MCF 10A (cell line): ENCODE results near the gene AANAT. TPM values are rescaled to one million over a fixed set of nuclear protein-coding genes. Genes with fewer than 3 reads are reported as not detected.

Source experiments
- BruUV-seq: library from RNA; stranded (reverse); fragments of 400-500 nt; replicated peaks from 2 replicates; lab custom pipeline; 2021; lab: Mats Ljungman, UMichigan
- CTCF ChIA-PET: fragments of 300-600 bp; sonication (Branson Sonifier 250); formaldehyde crosslinking; extraction: SDS; loops from one replicate; lab custom pipeline; 2021; ENCODE audit warnings: antibody characterized with exemption, inconsistent platforms; lab: Yijun Ruan, JAX
- POLR2A ChIA-PET: fragments of 300-600, 350-650 bp; sonication (Branson Sonifier 250); formaldehyde crosslinking; extraction: SDS; loops from one replicate; lab custom pipeline; 2020; ENCODE audit warnings: antibody characterized with exemption, inconsistent platforms; lab: Yijun Ruan, JAX
- DNase-seq: peaks from one replicate; pipeline ENCODE4 v3.0.0-alpha.2; 2018; ENCODE audit not compliant: unreplicated experiment
- H3K27ac Mint-ChIP-seq: one replicate; pipeline ENCODE4 v1.8.0; 2022; ENCODE audit warnings: mild to moderate bottlenecking, low read depth, mixed read lengths; ENCODE audit not compliant: unreplicated experiment
- H3K27me3 Mint-ChIP-seq: one replicate; pipeline ENCODE4 v1.8.0; 2022; ENCODE audit warnings: mixed read lengths; ENCODE audit not compliant: insufficient read depth, unreplicated experiment
- H3K36me3 Mint-ChIP-seq: one replicate; pipeline ENCODE4 v1.8.0; 2022; ENCODE audit warnings: mild to moderate bottlenecking, moderate library complexity, mixed read lengths; ENCODE audit not compliant: insufficient read depth, unreplicated experiment
- H3K4me1 Mint-ChIP-seq: one replicate; pipeline ENCODE4 v1.8.0; 2022; ENCODE audit warnings: mixed read lengths; ENCODE audit not compliant: insufficient read depth, unreplicated experiment
- H3K4me3 Mint-ChIP-seq: one replicate; pipeline ENCODE4 v1.8.0; 2022; ENCODE audit warnings: mild to moderate bottlenecking, moderate library complexity, mixed read lengths; ENCODE audit not compliant: unreplicated experiment
- H3K9me3 Mint-ChIP-seq: one replicate; pipeline ENCODE4 v1.8.0; 2022; ENCODE audit warnings: mixed read lengths; ENCODE audit not compliant: unreplicated experiment
- intact Hi-C: fragments of 100-400 bp; cut with micrococcal nuclease; formaldehyde crosslinking; loops from 2 replicates; pipeline ENCODE4 v1.14.1; 2022
- total RNA-seq: library from RNA; stranded (reverse); gene quantifications from 2 replicates; pipeline ENCODE4 v1.2.3, GENCODE V29; 2022
- TF ChIP-seq, protein P1 (sequence below): fragments of 200-600 bp; IDR thresholded peaks from one replicate; pipeline ENCODE4 v1.8.0; 2022; ENCODE audit warnings: antibody characterized with exemption, mild to moderate bottlenecking; ENCODE audit not compliant: unreplicated experiment

AANAT gene
- total RNA-seq, 1 experiment from 2014 or later, result not detected

GRCh38 chr17:76501827-76502307 lies 34.5 kb downstream of the AANAT start:
- TF ChIP-seq, protein P1, sequence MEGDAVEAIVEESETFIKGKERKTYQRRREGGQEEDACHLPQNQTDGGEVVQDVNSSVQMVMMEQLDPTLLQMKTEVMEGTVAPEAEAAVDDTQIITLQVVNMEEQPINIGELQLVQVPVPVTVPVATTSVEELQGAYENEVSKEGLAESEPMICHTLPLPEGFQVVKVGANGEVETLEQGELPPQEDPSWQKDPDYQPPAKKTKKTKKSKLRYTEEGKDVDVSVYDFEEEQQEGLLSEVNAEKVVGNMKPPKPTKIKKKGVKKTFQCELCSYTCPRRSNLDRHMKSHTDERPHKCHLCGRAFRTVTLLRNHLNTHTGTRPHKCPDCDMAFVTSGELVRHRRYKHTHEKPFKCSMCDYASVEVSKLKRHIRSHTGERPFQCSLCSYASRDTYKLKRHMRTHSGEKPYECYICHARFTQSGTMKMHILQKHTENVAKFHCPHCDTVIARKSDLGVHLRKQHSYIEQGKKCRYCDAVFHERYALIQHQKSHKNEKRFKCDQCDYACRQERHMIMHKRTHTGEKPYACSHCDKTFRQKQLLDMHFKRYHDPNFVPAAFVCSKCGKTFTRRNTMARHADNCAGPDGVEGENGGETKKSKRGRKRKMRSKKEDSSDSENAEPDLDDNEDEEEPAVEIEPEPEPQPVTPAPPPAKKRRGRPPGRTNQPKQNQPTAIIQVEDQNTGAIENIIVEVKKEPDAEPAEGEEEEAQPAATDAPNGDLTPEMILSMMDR, result no peak
- H3K27me3 Mint-ChIP-seq, result no peaks in the 10 kb centered on the region
- CTCF ChIA-PET, result interaction anchor here (0.8 to 11.5 kb wide), 7 partner anchors 9 to 93 kb away, joined by 3 to 134 read pairs (median 4); partner anchors contain the start of gene AANAT
- peaks cover 5% of the 10 kb centered on the region for H3K36me3 Mint-ChIP-seq
- no TSS peak for BruUV-seq
- intact Hi-C loops, result no loop called here
- DNase-seq, result no peak
- no peaks in the 10 kb centered on the region for H3K9me3 Mint-ChIP-seq
- peak overlapping the region; percentile 90 for H3K27ac Mint-ChIP-seq
- H3K4me3 Mint-ChIP-seq, result peak overlapping the region; percentile 80
- POLR2A ChIA-PET, result interaction anchor here (0.6 to 5.7 kb wide), 15 partner anchors 9 to 521 kb away, joined by 3 to 53 read pairs (median 4); partner anchors contain the start of genes AANAT, JMJD6, METTL23 and MFSD11
- peaks cover 30% of the 10 kb centered on the region for H3K4me1 Mint-ChIP-seq

DNA sequence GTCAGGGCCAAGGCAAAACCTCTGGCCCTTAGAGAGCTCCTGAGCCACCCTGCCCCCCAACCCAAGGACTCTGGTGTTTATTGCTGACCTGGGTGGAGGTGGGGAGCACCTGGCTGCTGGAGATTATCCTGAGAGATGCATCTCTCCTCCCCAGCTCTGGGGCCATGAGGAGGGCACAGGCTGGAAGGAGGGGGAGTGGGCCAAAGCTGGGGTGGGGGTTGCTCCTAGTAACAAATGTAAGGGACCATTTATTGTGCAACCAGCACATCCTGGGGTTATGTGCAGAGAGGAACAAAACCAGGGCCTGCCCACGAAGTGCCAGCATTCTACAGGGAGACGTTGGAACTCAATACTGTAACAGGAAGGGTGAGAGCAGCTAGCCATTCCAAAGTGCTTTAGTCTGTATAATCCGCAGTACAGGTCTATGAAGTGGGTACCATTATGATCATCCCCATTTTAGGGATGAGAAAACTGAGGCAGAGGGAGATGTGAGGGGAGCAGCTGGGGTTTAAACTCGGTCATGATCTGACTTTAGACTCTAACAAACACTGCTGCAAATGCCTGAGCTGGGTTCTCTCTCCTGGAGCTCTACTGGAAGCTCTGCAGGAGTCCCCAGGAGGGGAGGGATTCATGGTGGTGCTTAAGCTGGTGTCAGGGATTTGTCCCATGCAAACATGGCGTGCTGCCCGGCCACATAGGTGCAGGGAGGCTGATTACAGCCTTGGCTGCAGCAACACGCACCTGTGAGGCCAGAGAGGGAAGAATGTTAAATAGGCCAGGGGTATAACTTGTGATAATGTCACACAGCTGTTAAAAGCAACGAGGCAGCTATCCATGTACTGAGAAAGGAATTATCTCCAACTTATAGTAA lies 35.2 kb downstream of the AANAT start:
- no TSS peak for BruUV-seq
- no peak overlapping the region for H3K27ac Mint-ChIP-seq

DNA sequence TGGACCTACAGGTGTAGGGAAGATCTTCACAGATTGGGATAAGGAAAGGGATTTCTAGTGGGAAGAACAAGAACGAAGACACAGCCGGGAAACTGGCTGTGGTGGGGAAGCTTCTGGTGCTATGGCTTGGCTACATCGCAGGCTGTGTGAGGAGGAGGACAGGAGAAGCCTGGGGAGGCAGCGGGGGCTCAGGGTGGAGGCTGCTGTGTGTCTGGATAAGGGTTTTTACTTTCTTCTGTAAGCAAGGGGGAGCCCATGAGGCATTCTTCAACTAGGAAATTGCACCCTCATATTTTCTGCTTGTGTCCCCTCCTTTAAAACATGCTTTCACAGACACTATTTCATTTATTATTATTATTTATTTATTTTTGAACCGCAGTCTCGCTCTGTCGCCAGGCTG lies 36.7 kb downstream of the AANAT start:
- no peaks in the 10 kb centered on the region for H3K9me3 Mint-ChIP-seq
- H3K4me3 Mint-ChIP-seq, result no peak overlapping the region
- H3K27ac Mint-ChIP-seq, result no peak overlapping the region
- intact Hi-C loops, result no loop called here
- BruUV-seq, result no TSS peak
- ChIA-PET POLR2A (interaction anchor here (0.7 kb wide), 1 partner anchor 86 kb away, joined by 3 read pairs; no protein-coding TSS in a partner anchor), CTCF (interaction anchor here (0.6 to 11.5 kb wide), 6 partner anchors 27 to 84 kb away, joined by 3 to 134 read pairs (median 8); partner anchors contain the start of gene AANAT)
- peaks cover 14% of the 10 kb centered on the region for H3K4me1 Mint-ChIP-seq
- no peaks in the 10 kb centered on the region for H3K36me3 Mint-ChIP-seq
- peaks cover 14% of the 10 kb centered on the region for H3K27me3 Mint-ChIP-seq
- DNase-seq, result no peak
- TF ChIP-seq, protein P1, result no peak

More for the DNA sequence above, 35.2 kb downstream of the AANAT start:
- Mint-ChIP-seq H3K9me3 (no peaks in the 10 kb centered on the region), H3K27me3 (peaks cover 1% of the 10 kb centered on the region), H3K36me3 (peaks cover 5% of the 10 kb centered on the region), H3K4me1 (peaks cover 27% of the 10 kb centered on the region), H3K4me3 (no peak overlapping the region)
- TF ChIP-seq, protein P1, result no peak
- intact Hi-C loops, result no loop called here
- DNase-seq, result no peak
- ChIA-PET CTCF (interaction anchor here (0.6 to 11.5 kb wide), 8 partner anchors 9 to 179 kb away, joined by 3 to 134 read pairs (median 6); partner anchors contain the start of gene AANAT), POLR2A (interaction anchor here (0.5 to 5.7 kb wide), 9 partner anchors 8 to 566 kb away, joined by 3 to 53 read pairs (median 5); partner anchors contain the start of genes AANAT, PRPSAP1, SPHK1 and UBE2O)
